Lower lobe of right lung (tissue), 2 donors: Measurements from ENCODE around the gene B4GAT1. TPM values are rescaled to one million over a fixed set of nuclear protein-coding genes. Genes with fewer than 3 reads are reported as not detected.

Experiments used
- ATAC-seq, 2 donors: fragments of 200-7000 bp; cut with Tn5 transposase; one replicate each; pipeline ENCODE4 v1.9.1; 2020 to 2022; ENCODE audit warnings: mild to moderate bottlenecking in 2 of 2, moderate library complexity in 2 of 2
- DNase-seq: peaks from one replicate; pipeline ENCODE4 v3.0.0-alpha.2; 2020
- H3K27ac ChIP-seq: fragments of 200-600 bp; one replicate; pipeline ENCODE4 v1.8.0; 2022
- H3K27me3 ChIP-seq: fragments of 200-600 bp; one replicate; pipeline ENCODE4 v1.8.0; 2022; ENCODE audit warnings: low read depth
- H3K36me3 ChIP-seq: fragments of 200-600 bp; one replicate; pipeline ENCODE4 v1.8.0; 2022; ENCODE audit warnings: mild to moderate bottlenecking
- H3K4me1 ChIP-seq: fragments of 200-600 bp; one replicate; pipeline ENCODE4 v1.8.0; 2022
- H3K4me3 ChIP-seq: fragments of 200-600 bp; one replicate; pipeline ENCODE4 v1.8.0; 2022; ENCODE audit warnings: mild to moderate bottlenecking
- H3K9me3 ChIP-seq: fragments of 200-600 bp; one replicate; pipeline ENCODE4 v1.8.0; 2022
- CTCF ChIP-seq: fragments of 200-600 bp; IDR thresholded peaks from one replicate; pipeline ENCODE4 v1.8.0; 2022; ENCODE audit warnings: antibody characterized with exemption, mild to moderate bottlenecking
- intact Hi-C: fragments of 100-400 bp; cut with DNase I; formaldehyde crosslinking; loops from one replicate; pipeline ENCODE4 v1.11.0; 2022
- total RNA-seq: library from RNA; stranded (reverse); fragmentation: NEBNext Ultra II Directional; extraction: Animal tissue kit (Norgen Biotek cat#: 25700); gene quantifications from one replicate; pipeline ENCODE4 v1.2.1, GENCODE V29; 2021
- donor health status: DM: no; HTN: yes; CAD: no; lungs with severe emphysema.

B4GAT1 gene
- total RNA-seq, 1 donor from 2014 or later = 22.6 TPM

GRCh38 chr11:66331542-66332370 is 15.7 kb downstream of the B4GAT1 start:
- no peak overlapping the region for H3K27ac ChIP-seq
- H3K9me3 ChIP-seq = no peaks in the 10 kb centered on the region
- H3K4me3 ChIP-seq = no peak overlapping the region
- no peak for TF ChIP-seq CTCF
- peaks cover 43% of the 10 kb centered on the region for H3K4me1 ChIP-seq
- DNase-seq (peak; percentile 30), ATAC-seq (no peak)
- H3K36me3 ChIP-seq = peaks cover 18% of the 10 kb centered on the region
- H3K27me3 ChIP-seq = no peaks in the 10 kb centered on the region
- intact Hi-C loops = no loop called here

- DNase-seq (peak; percentile 36), ATAC-seq (no peak)
- Histone ChIP-seq H3K27ac (no peak overlapping the region), H3K27me3 (no peaks in the 10 kb centered on the region), H3K4me1 (peaks cover 41% of the 10 kb centered on the region), H3K9me3 (no peaks in the 10 kb centered on the region), H3K36me3 (peaks cover 18% of the 10 kb centered on the region), H3K4me3 (no peak overlapping the region)
- intact Hi-C loops = no loop called here
- TF ChIP-seq CTCF = no peak
Observed at GRCh38 chr11:66330931-66331330, 16.5 kb downstream of the B4GAT1 start.

- no peaks in the 10 kb centered on the region for H3K9me3 ChIP-seq
- ATAC-seq (no peak), DNase-seq (no peak)
- peaks cover 26% of the 10 kb centered on the region for H3K4me1 ChIP-seq
- H3K27me3 ChIP-seq = no peaks in the 10 kb centered on the region
- no peak for TF ChIP-seq CTCF
- H3K27ac ChIP-seq = no peak overlapping the region
- H3K4me3 ChIP-seq = no peak overlapping the region
- intact Hi-C loops = no loop called here
- peaks cover 18% of the 10 kb centered on the region for H3K36me3 ChIP-seq
Observed at GRCh38 chr11:66329165-66329673, 18.2 kb downstream of the B4GAT1 start.

GRCh38 chr11:66328302-66329144 is 18.9 kb downstream of the B4GAT1 start:
- peak; percentile 88 to 90 for ATAC-seq
- H3K27ac ChIP-seq = peak overlapping the region; percentile 20
- H3K4me3 ChIP-seq = no peak overlapping the region

More at GRCh38 chr11:66328302-66329144, 18.9 kb downstream of the B4GAT1 start:
- peak; percentile 83 for DNase-seq
- Histone ChIP-seq H3K9me3 (no peaks in the 10 kb centered on the region), H3K27me3 (no peaks in the 10 kb centered on the region), H3K4me1 (peaks cover 26% of the 10 kb centered on the region), H3K36me3 (peaks cover 14% of the 10 kb centered on the region)
- TF ChIP-seq CTCF = peak; percentile 98
- intact Hi-C loops = no loop called here
